CD4-positive, alpha-beta T cell (primary cell): ENCODE results near the gene TOR1AIP1. TPM values are rescaled to one million over a fixed set of nuclear protein-coding genes. Genes with fewer than 3 reads are reported as not detected.
A peak's percentile ranks its signal among the peaks of the same experiment; 100 is the strongest.

Source experiments
- ATAC-seq: fragments of 200-7000 bp; cut with Tn5 transposase; one replicate; pipeline ENCODE4 v1.10.0; 2022; ENCODE audit warnings: mild to moderate bottlenecking; ENCODE audit not compliant: poor library complexity
- CTCF ChIA-PET: fragments of 350-600 bp; sonication (Branson Sonifier 250); formaldehyde crosslinking; loops from one replicate; lab custom pipeline; 2021; ENCODE audit warnings: antibody characterized with exemption, inconsistent platforms; lab: Charles Lee
- POLR2A ChIA-PET: fragments of 350-600 bp; sonication (Branson Sonifier 250); formaldehyde crosslinking; loops from one replicate; lab custom pipeline; 2021; ENCODE audit warnings: antibody characterized with exemption, inconsistent platforms; lab: Charles Lee
- DNase-seq, 14 experiments: peaks; one replicate each; pipeline ENCODE4 v3.0.0-alpha.2; 2013 to 2020; ENCODE audit warnings: mixed read lengths in 2 of 14
- H3K27ac ChIP-seq, 2 donors: one replicate each; pipeline versions ENCODE4 v1.5.1 to v1.7.0; 2013; ENCODE audit warnings: low read length in 2 of 2, low read depth in 1 of 2, mild to moderate bottlenecking in 1 of 2
- H3K27me3 ChIP-seq, 2 experiments: 1 replicate in 1 of 2; 2 replicates in 1 of 2; pipeline versions ENCODE4 v1.6.1 to v1.7.0; 2013; ENCODE audit warnings: low read length in 2 of 2, control low read depth in 1 of 2, mild to moderate bottlenecking in 1 of 2, moderate library complexity in 1 of 2; ENCODE audit not compliant: insufficient read depth in 2 of 2, control insufficient read depth in 1 of 2
- H3K36me3 ChIP-seq: one replicate; pipeline ENCODE4 v1.6.1; 2013; ENCODE audit warnings: low read length, control low read depth; ENCODE audit not compliant: insufficient read depth
- H3K4me1 ChIP-seq: one replicate; pipeline ENCODE4 v1.6.1; 2013; ENCODE audit warnings: low read length, control low read depth; ENCODE audit not compliant: insufficient read depth
- H3K4me3 ChIP-seq: one replicate; pipeline ENCODE4 v1.5.1; 2013; ENCODE audit warnings: mild to moderate bottlenecking, low read length, moderate library complexity
- H3K9me3 ChIP-seq, 2 experiments: 1 replicate in 1 of 2; 2 replicates in 1 of 2; pipeline versions ENCODE4 v1.6.1 to v1.7.0; 2013; ENCODE audit warnings: low read length in 2 of 2, mild to moderate bottlenecking in 2 of 2, control low read depth in 1 of 2, moderate library complexity in 1 of 2; ENCODE audit not compliant: control insufficient read depth in 1 of 2, insufficient read depth in 1 of 2
- H3K27ac Mint-ChIP-seq: one replicate; pipeline ENCODE4 v1.8.0; 2020; ENCODE audit warnings: mixed read lengths
- H3K27me3 Mint-ChIP-seq: one replicate; pipeline ENCODE4 v1.8.0; 2021; ENCODE audit warnings: mixed read lengths
- H3K36me3 Mint-ChIP-seq: one replicate; pipeline ENCODE4 v1.8.0; 2021; ENCODE audit warnings: low read depth, mixed read lengths
- H3K4me1 Mint-ChIP-seq: one replicate; pipeline ENCODE4 v1.8.0; 2021; ENCODE audit warnings: low read depth, mixed read lengths
- H3K4me3 Mint-ChIP-seq: one replicate; pipeline ENCODE4 v1.8.0; 2020; ENCODE audit warnings: mild to moderate bottlenecking, mixed read lengths
- H3K9me3 Mint-ChIP-seq: one replicate; pipeline ENCODE4 v1.8.0; 2020; ENCODE audit warnings: mixed read lengths
- intact Hi-C, 2 experiments: fragments of 100-400 bp; cut with DNase I in 1 of 2; cut with micrococcal nuclease in 1 of 2; formaldehyde crosslinking; loops; one replicate each; pipeline versions ENCODE4 v1.15.1 to v1.9.0; 2023 to 2025; cut with DNase I, micrococcal nuclease
- total RNA-seq, 174 experiments: library from RNA in 2 of 174; stranded (reverse) in 2 of 174; gene quantifications; one replicate each; pipeline ENCODE4 v1.2.3 and lab custom pipeline; 2021 to 2026
- TF ChIP-seq, protein P1 (sequence below): fragments of 200-600 bp; IDR thresholded peaks from one replicate; pipeline ENCODE4 v1.8.0; 2022; ENCODE audit warnings: antibody characterized with exemption, mild to moderate bottlenecking

Gene TOR1AIP1
- total RNA-seq, 2 experiments from 2014 or later, result 93.8 to 94.4 TPM

DNA sequence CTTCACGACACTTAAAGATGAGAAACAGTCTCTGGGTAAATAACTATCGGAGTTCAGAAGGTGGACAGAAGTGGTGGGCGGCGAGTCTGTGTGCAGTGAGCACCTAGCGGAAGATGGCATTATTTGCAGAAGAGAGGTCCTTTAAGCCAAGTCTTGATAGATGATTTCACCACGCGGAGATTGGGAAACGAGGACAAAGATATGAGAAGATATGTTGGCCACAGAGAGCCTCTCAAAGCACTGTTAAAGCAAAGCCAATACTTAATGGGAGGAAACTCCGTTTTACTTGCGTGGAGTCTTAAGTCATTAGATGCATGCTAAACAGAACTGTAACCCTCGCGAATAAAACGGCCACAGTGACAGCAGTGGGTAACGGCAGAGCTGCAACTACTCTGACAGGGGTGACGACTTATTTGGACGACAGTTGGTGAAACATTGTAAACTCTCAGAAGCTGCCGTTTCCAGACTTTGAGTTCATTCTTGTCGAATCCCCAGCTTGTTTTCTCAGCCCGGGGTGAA lies 71.9 kb downstream of the TOR1AIP1 start:
- intact Hi-C loops, result loop anchor here (1.0 to 10.0 kb wide), 6 partner anchors 37 to 681 kb away; partner anchors contain the start of genes TOR1AIP1 (in 2 of the 2), AXDND1 (in 1 of the 2) and XPR1 (in 1 of the 2)
- ChIA-PET CTCF (interaction anchor here (1.0 to 2.2 kb wide), 4 partner anchors 10 to 139 kb away, joined by 4 to 8 read pairs (median 6); partner anchors contain the start of gene TOR1AIP1), POLR2A (interaction anchor here (0.7 to 4.1 kb wide), 19 partner anchors 12 to 201 kb away, joined by 3 to 113 read pairs (median 5); partner anchors contain the start of genes QSOX1 and TOR1AIP1)
- Mint-ChIP-seq H3K4me1 (peaks cover 66% of the 10 kb centered on the region), H3K9me3 (no peaks in the 10 kb centered on the region), H3K4me3 (peak overlapping the region; percentile 90), H3K36me3 (peaks cover 10% of the 10 kb centered on the region), H3K27ac (peak overlapping the region; percentile 94), H3K27me3 (no peaks in the 10 kb centered on the region)
- Histone ChIP-seq H3K36me3 (no peaks in the 10 kb centered on the region), H3K27ac (peak overlapping the region; percentile 64 to 82), H3K27me3 (no peaks in the 10 kb centered on the region), H3K9me3 (no peaks in the 10 kb centered on the region), H3K4me1 (peaks cover 18% of the 10 kb centered on the region), H3K4me3 (peak overlapping the region; percentile 87)
- DNase-seq, result peak in 8 of 14 experiments; percentile 10 to 50 (median 17)
- TF ChIP-seq, protein P1, sequence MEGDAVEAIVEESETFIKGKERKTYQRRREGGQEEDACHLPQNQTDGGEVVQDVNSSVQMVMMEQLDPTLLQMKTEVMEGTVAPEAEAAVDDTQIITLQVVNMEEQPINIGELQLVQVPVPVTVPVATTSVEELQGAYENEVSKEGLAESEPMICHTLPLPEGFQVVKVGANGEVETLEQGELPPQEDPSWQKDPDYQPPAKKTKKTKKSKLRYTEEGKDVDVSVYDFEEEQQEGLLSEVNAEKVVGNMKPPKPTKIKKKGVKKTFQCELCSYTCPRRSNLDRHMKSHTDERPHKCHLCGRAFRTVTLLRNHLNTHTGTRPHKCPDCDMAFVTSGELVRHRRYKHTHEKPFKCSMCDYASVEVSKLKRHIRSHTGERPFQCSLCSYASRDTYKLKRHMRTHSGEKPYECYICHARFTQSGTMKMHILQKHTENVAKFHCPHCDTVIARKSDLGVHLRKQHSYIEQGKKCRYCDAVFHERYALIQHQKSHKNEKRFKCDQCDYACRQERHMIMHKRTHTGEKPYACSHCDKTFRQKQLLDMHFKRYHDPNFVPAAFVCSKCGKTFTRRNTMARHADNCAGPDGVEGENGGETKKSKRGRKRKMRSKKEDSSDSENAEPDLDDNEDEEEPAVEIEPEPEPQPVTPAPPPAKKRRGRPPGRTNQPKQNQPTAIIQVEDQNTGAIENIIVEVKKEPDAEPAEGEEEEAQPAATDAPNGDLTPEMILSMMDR, result peak; percentile 30
- peak; percentile 6 for ATAC-seq

DNA sequence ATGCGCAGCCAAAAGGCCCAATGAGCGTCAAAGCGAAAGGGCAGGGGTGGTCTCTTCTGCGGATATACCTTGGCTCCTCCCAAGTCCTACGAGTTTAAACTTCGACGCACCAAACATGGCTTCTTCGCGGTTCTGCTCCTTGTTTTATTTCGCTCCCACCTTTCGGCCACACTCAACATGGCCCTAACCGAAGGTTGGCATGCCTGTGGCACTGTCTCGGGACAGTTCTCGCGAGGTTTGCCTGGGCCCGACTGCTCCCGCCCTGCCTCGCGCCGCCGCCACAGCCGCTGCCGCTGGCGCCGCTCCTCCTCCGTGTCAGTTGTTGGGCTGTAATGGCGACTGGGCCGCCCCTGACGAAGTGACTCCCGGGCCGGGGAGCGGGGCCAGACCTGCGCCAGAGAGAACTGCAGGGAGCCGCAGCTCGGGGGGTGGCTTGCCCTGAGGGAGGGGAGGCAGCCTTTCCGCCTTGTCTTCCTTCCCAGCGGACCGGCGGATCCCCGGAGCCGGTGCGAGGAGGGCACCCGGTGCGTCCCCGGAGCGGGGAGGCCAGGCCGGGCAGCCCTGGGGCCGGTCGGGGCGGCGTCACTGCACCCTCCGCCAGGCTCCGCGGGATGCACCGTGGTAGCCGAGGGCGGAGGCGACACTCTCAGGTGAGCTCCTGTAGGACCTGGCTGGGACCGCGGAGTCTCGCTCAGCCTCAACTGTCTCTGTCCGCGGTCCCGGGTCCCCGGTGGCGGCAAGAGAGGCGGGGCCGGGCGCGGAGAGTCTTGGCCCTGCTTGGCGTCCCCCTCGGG lies 72.6 kb downstream of the TOR1AIP1 start, which contains the start of gene CEP350:
CEP350 (plus strand) TSS at position 318 of the 794 bp plus-strand sequence. CDS start 31,372 bp downstream, outside the sequence.
- Histone ChIP-seq H3K36me3 (no peaks in the 10 kb centered on the region), H3K4me3 (peak within 1 kb of the TSS; percentile 87), H3K27me3 (no peaks in the 10 kb centered on the region), H3K27ac (peak within 1 kb of the TSS; percentile 82 to 90), H3K4me1 (peaks cover 23% of the 10 kb centered on the region), H3K9me3 (no peaks in the 10 kb centered on the region)
- peak; percentile 95 to 100 (median 97) for DNase-seq
- POLR2A ChIA-PET, result interaction anchor here (0.6 to 4.1 kb wide), 20 partner anchors 12 to 634 kb away, joined by 3 to 113 read pairs (median 4); partner anchors contain the start of genes QSOX1 and TOR1AIP1
- Mint-ChIP-seq H3K9me3 (no peaks in the 10 kb centered on the region), H3K27ac (peak within 1 kb of the TSS; percentile 94), H3K4me3 (peak within 1 kb of the TSS; percentile 96), H3K36me3 (peaks cover 10% of the 10 kb centered on the region), H3K27me3 (no peaks in the 10 kb centered on the region), H3K4me1 (peaks cover 71% of the 10 kb centered on the region)
- intact Hi-C loops, result loop anchor here (1.0 to 10.0 kb wide), 7 partner anchors 37 to 927 kb away; partner anchors contain the start of genes TOR1AIP1 (in 2 of the 2), AXDND1 (in 1 of the 2), FAM20B (in 1 of the 2) and XPR1 (in 1 of the 2)
- TF ChIP-seq, protein P1, result no peak
- peak; percentile 84 for ATAC-seq
- CTCF ChIA-PET, result interaction anchor here (1.0 to 2.2 kb wide), 4 partner anchors 72 to 248 kb away, joined by 3 to 8 read pairs (median 6); partner anchors contain the start of gene TOR1AIP1

DNA sequence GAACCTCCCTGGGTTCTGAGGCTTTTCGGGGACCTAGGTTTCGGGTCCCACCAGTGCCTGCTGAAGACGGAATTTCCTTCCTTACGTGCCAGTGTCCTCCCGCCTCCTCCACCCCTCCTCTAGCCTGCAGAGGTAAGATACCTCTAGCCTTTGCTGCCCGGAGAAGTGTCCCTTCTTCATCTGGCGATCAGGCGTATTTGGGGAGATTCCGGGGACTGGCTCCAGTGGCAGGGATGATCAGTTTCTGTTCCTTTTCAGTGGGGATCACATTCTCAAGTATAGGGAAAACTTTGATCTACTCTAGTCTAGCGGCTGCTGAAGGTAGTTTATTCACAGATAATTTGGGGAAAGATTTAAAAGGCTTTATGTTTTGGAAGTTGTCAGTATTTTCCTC lies 73.2 kb downstream of the TOR1AIP1 start:
- DNase-seq (no peak), ATAC-seq (no peak)
- ChIA-PET CTCF (interaction anchor here (1.4 to 2.2 kb wide), 3 partner anchors 14 to 249 kb away, joined by 3 to 8 read pairs (median 3); no protein-coding TSS in a partner anchor), POLR2A (interaction anchor here (0.6 to 4.1 kb wide), 2 partner anchors 73 to 635 kb away, joined by 3 to 113 read pairs; partner anchors contain the start of gene TOR1AIP1)
- Mint-ChIP-seq H3K4me1 (peaks cover 77% of the 10 kb centered on the region), H3K9me3 (no peaks in the 10 kb centered on the region), H3K36me3 (peaks cover 10% of the 10 kb centered on the region), H3K27ac (peak overlapping the region; percentile 94), H3K27me3 (no peaks in the 10 kb centered on the region), H3K4me3 (peak overlapping the region; percentile 96)
- Histone ChIP-seq H3K27me3 (no peaks in the 10 kb centered on the region), H3K4me1 (peaks cover 23% of the 10 kb centered on the region), H3K4me3 (peak overlapping the region; percentile 87), H3K36me3 (no peaks in the 10 kb centered on the region), H3K9me3 (no peaks in the 10 kb centered on the region), H3K27ac (peak overlapping the region; percentile 69 to 90)
- TF ChIP-seq, protein P1, result no peak
- intact Hi-C loops, result loop anchor here in 1 of 2 experiments (5.0 to 10.0 kb wide), 2 partner anchors 680 to 928 kb away; partner anchors contain the start of genes FAM20B and XPR1
